ENCODE measurements around the gene ZBTB7A.

GRCh38 chr19:4055209-4055552, 11.5 kb downstream of the ZBTB7A start:
- no peak for TF ChIP-seq CTCF (IDR thresholded peaks at IDR 0.05)
- no peak for TF ChIP-seq POLR2A (IDR thresholded peaks at IDR 0.05)
- no peak for TF ChIP-seq POLR2AphosphoS5 (IDR thresholded peaks at IDR 0.05)
- TF ChIP-seq EP300 (IDR thresholded peaks at IDR 0.05): no peak

Data from upper lobe of left lung (tissue), 4 donors.